Fibroblast of villous mesenchyme (primary cell): Measurements from ENCODE around the gene BCAP29. TPM values are rescaled to one million over a fixed set of nuclear protein-coding genes. Genes with fewer than 3 reads are reported as not detected.
A peak's percentile ranks its signal among the peaks of the same experiment; 100 is the strongest.

Experiments
- DNase-seq: peaks from one replicate; pipeline ENCODE4 v3.0.0-alpha.2; 2010; ENCODE audit warnings: low read depth
- H3K4me3 ChIP-seq: 2 replicates; pipeline ENCODE4 v1.5.1; 2011; ENCODE audit warnings: low read depth, mild to moderate bottlenecking, low read length
- total RNA-seq: library from RNA; depleted of rRNA; stranded (reverse); fragments of >200 nt; gene quantifications from 2 replicates; pipeline ENCODE4 v1.2.3, GENCODE V29; 2012
- TF ChIP-seq, protein P1 (sequence below): IDR thresholded peaks from 2 replicates; pipeline ENCODE4 v1.5.1; 2012; ENCODE audit warnings: low read depth, mild to moderate bottlenecking, low read length; ENCODE audit not compliant: insufficient read depth

The BCAP29 gene
- total RNA-seq, 1 donor: 62.2 TPM

DNA sequence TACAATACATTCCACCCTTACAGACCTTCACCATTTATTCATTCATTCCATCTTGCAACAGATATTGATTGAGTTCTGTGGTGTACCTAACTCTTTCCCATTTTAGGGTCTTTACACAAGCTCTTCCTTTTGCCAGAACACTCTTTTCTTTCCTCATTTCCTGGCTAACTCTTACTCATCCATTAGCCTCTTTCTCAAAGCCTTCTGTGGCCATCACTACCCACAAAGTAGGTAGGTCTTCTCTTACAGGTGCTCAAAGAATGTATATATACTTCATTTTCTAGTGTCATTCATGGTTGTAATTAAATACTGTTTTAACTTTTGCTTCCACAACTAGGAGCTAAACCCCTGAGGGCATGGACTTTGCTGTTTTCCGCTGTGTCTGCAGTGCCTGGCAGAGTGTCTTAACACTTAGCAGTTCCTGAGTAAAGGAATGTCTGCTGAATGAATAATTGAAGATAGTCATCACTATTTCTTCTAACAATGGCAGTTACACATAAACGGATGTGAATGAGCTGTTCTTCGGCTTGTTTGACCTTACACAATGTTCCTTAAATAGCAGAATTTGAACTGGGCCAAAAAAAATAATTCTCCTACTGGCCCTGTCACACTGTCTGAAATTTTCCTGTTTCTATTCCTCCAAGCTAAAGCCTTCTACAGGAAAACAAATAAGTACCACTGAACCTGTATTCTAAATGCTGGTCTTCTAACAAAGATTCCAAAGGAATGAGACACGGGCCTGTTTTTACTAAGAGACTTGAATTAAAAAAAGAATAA, 15.1 kb downstream of the BCAP29 start:
- peak; percentile 68 for DNase-seq
- TF ChIP-seq, protein P1, sequence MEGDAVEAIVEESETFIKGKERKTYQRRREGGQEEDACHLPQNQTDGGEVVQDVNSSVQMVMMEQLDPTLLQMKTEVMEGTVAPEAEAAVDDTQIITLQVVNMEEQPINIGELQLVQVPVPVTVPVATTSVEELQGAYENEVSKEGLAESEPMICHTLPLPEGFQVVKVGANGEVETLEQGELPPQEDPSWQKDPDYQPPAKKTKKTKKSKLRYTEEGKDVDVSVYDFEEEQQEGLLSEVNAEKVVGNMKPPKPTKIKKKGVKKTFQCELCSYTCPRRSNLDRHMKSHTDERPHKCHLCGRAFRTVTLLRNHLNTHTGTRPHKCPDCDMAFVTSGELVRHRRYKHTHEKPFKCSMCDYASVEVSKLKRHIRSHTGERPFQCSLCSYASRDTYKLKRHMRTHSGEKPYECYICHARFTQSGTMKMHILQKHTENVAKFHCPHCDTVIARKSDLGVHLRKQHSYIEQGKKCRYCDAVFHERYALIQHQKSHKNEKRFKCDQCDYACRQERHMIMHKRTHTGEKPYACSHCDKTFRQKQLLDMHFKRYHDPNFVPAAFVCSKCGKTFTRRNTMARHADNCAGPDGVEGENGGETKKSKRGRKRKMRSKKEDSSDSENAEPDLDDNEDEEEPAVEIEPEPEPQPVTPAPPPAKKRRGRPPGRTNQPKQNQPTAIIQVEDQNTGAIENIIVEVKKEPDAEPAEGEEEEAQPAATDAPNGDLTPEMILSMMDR: no peak
- H3K4me3 ChIP-seq: no peak overlapping the region

- no peak overlapping the region for H3K4me3 ChIP-seq
- DNase-seq: peak; percentile 18
These were observed 17.0 kb downstream of the BCAP29 start for GRCh38 chr7:107596881-107597581.

DNA sequence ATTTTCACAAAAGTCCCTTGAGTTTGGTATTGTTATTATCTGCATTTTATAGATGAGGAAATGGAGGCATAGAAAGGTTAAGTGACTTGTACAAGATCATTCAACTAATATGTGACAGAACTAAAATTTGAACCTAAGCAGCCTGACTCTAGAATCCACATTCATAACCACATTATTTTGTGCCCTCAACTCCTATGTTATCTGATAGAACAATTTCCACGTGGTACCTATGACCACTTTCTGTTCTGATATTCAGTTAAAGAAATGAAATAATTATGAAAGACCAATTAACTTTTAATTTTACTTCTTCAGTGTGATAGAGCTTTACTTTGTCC, 17.5 kb downstream of the BCAP29 start:
- no peak for DNase-seq
- TF ChIP-seq, protein P1: no peak
- H3K4me3 ChIP-seq: no peak overlapping the region

More at GRCh38 chr7:107596881-107597581, 17.0 kb downstream of the BCAP29 start:
- TF ChIP-seq, protein P1: no peak

DNA sequence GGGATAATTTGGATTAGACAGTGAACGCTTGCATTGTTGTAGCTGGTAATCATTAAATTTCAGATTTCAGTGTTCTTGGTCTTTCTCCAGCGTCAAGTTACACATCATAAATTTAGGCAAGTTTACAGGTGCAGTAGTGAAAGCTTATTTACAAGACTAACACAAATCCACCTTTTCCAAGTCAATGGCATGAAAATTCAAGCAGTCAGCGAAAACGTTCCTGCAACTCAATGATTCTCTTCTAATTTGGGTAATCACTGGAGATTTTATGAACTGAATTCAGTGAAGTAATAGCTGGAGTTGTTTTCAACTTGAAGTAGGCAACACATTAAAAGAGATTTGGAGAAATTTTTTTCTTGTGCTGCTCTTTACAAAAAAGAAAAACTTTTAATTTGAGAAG, 17.9 kb downstream of the BCAP29 start:
- H3K4me3 ChIP-seq: no peak overlapping the region
- DNase-seq: no peak
- TF ChIP-seq, protein P1: no peak

DNA sequence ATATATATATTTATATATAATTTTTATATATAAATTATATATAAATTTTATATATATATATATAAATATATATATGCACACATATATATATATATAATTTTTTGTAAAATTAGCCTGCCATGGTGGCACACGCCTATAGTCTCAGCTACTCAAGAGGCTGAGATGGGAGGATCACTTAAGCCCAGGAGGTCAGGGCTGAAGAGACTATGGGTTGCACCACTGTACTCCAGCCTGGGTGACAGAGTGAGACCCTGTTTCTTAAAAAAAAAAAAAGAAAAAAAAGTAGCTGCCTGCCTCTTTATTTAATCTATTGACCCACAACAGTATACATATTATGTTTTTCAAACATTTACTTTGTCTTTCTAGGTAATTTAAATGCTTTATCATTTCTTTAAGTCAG, 19.2 kb downstream of the BCAP29 start:
- H3K4me3 ChIP-seq: no peak overlapping the region
- DNase-seq: no peak
- TF ChIP-seq, protein P1: no peak

GRCh38 chr7:107600816-107601215, 20.8 kb downstream of the BCAP29 start:
- no peak for DNase-seq
- no peak overlapping the region for H3K4me3 ChIP-seq
- TF ChIP-seq, protein P1: no peak
